ENCODE data around the gene ZNF747. TPM values are rescaled to one million over a fixed set of nuclear protein-coding genes. Genes with fewer than 3 reads are reported as not detected.

Gene ZNF747
- total and polyA plus RNA-seq, 10 of the 15 experiments (the other 5 are each of a cell fraction or from before 2014, with no cell fraction given) = 1.0 to 13.0 (median 7.2) TPM

DNA sequence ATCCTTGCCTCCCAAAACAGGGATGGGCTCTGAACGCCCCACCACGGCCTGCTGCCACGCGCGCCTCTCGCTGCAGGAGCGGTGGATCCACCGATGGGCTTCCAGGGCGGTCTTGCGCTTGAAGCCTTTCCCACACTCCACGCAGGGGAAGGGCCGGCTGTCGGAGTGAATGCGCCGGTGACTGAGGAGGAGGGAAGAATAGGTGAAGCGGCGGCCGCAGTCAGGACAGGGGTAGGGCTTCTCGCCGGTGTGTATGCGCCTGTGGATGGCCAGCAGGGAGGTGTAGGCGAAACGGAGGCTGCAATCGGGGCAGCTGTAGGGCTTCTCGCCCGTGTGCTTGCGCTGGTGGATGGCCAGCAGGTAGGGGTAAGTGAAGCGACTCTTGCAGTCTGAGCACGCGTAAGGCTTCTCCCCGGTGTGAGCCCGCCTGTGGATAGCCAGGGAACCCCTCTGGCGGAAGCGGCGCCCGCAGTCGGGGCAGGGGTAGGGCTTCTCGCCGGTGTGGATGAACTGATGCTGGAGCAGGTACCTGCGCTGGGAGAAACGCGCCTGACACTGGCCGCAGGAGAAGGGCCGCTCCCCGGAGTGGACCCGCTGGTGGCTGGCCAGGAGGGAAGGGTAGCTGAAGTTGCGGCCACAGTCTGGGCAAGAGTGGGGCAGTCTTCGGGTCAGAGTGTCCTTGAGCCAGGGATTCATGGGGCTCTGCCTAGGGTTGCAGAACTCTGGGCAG, 48.1 kb upstream of the ZNF747 start:
- no TSS peak for BruUV-seq (replicated peaks)
- intact Hi-C loops (cut with micrococcal nuclease; ENCODE audit: unreplicated experiment) (no loop called here), in situ Hi-C loops (cut with MboI) (no loop called here)
- CTCF ChIA-PET = no interaction called here
- SMC1A ChIA-PET (ENCODE audit: uncharacterized antibody, unreplicated experiment) = interaction anchor here (1.8 kb wide), 1 partner anchor 11 kb away, joined by 4 read pairs; the partner anchor contains the start of gene ZNF688
- DNase-seq (ENCODE audit: low read depth, low spot score) (no peak), ATAC-seq (no peak), FAIRE-seq (no peak)
- Histone ChIP-seq H4K20me1 (ENCODE audit: control insufficient read depth, insufficient read depth) (no peaks in the 10 kb centered on the region), H3K27me3 (replicated peaks in 1 of 2; ENCODE audit: control insufficient read depth in 2 of 2, insufficient read depth in 2 of 2, low read length in 1 of 2) (no peaks in the 10 kb centered on the region), H3K27ac (ENCODE audit: control insufficient read depth, insufficient read depth) (no peak overlapping the region), H3K9ac (ENCODE audit: control insufficient read depth, insufficient read depth, low read length) (no peak overlapping the region), H3K79me2 (ENCODE audit: control insufficient read depth, insufficient read depth, low read length) (peaks cover 27% of the 10 kb centered on the region), H3K36me3 (ENCODE audit: control insufficient read depth in 2 of 2, insufficient read depth in 2 of 2, low read length in 1 of 2) (peaks cover 3 to 9% of the 10 kb centered on the region in 2 experiments; a peak in 3 of 4 replicates), H3K4me2 (ENCODE audit: control insufficient read depth, insufficient read depth) (no peak overlapping the region), H3K4me3 (no peak overlapping the region), H3K4me1 (ENCODE audit: control insufficient read depth, insufficient read depth, low read length) (peaks cover 3% of the 10 kb centered on the region; the same call in 1 of the 2 replicates), H3K9me3 (replicated peaks; ENCODE audit: control insufficient read depth, insufficient read depth, low read length) (no peaks in the 10 kb centered on the region), H2AFZ (ENCODE audit: control insufficient read depth, low read depth, low read length) (no peak overlapping the region)
- WGBS (ENCODE audit: insufficient coverage, insufficient replicate concordance, low lambda C conversion rate, missing lambda C conversion rate) = 98% methylated on average over 45 of the region's 48 CpGs
- TF ChIP-seq ZSCAN29 (IDR thresholded peaks at IDR 0.05) = no peak
- TF ChIP-seq ZNF274 (IDR thresholded peaks at IDR 0.05; ENCODE audit: insufficient read depth, insufficient read length) = no peak
- no peak for TF ChIP-seq STAT3 (IDR thresholded peaks at IDR 0.05; ENCODE audit: low read depth, low read length)
- TF ChIP-seq, protein P1, sequence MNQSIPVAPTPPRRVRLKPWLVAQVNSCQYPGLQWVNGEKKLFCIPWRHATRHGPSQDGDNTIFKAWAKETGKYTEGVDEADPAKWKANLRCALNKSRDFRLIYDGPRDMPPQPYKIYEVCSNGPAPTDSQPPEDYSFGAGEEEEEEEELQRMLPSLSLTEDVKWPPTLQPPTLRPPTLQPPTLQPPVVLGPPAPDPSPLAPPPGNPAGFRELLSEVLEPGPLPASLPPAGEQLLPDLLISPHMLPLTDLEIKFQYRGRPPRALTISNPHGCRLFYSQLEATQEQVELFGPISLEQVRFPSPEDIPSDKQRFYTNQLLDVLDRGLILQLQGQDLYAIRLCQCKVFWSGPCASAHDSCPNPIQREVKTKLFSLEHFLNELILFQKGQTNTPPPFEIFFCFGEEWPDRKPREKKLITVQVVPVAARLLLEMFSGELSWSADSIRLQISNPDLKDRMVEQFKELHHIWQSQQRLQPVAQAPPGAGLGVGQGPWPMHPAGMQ (IDR thresholded peaks at IDR 0.05; ENCODE audit: borderline replicate concordance) = no peak
- no peak for TF ChIP-seq NBN (IDR thresholded peaks at IDR 0.05)
- TF ChIP-seq, protein P2, sequence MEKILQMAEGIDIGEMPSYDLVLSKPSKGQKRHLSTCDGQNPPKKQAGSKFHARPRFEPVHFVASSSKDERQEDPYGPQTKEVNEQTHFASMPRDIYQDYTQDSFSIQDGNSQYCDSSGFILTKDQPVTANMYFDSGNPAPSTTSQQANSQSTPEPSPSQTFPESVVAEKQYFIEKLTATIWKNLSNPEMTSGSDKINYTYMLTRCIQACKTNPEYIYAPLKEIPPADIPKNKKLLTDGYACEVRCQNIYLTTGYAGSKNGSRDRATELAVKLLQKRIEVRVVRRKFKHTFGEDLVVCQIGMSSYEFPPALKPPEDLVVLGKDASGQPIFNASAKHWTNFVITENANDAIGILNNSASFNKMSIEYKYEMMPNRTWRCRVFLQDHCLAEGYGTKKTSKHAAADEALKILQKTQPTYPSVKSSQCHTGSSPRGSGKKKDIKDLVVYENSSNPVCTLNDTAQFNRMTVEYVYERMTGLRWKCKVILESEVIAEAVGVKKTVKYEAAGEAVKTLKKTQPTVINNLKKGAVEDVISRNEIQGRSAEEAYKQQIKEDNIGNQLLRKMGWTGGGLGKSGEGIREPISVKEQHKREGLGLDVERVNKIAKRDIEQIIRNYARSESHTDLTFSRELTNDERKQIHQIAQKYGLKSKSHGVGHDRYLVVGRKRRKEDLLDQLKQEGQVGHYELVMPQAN (conservative IDR thresholded peaks at IDR 0.05) = no peak
- no peak for TF ChIP-seq TCF12 (IDR thresholded peaks at IDR 0.05; ENCODE audit: low read depth, low read length)
- TF ChIP-seq, protein P3, sequence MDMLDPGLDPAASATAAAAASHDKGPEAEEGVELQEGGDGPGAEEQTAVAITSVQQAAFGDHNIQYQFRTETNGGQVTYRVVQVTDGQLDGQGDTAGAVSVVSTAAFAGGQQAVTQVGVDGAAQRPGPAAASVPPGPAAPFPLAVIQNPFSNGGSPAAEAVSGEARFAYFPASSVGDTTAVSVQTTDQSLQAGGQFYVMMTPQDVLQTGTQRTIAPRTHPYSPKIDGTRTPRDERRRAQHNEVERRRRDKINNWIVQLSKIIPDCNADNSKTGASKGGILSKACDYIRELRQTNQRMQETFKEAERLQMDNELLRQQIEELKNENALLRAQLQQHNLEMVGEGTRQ (IDR thresholded peaks at IDR 0.05; ENCODE audit: borderline replicate concordance, low read depth, low read length) = no peak
- RAD21 ChIA-PET (ENCODE audit: unreplicated experiment) = no interaction called here
- POLR2A ChIA-PET = interaction anchor here (1.0 to 1.5 kb wide), 2 partner anchors 11 to 146 kb away, joined by 4 to 5 read pairs; partner anchors contain the start of gene ZNF688
